GM21367 (cell line): ENCODE results near the gene PCDHGC3.
"Not testable (repeated sequence)": the region's sequence is repeated elsewhere in the genome, so short reads cannot be mapped to it uniquely, and the experiment has no call there.

Source experiments
- ATAC-seq: cut with Tn5 transposase; IDR thresholded peaks from one replicate; pipeline ENCODE4 v1.9.1; 2021; ENCODE audit not compliant: unreplicated experiment

PCDHGC3 gene

DNA sequence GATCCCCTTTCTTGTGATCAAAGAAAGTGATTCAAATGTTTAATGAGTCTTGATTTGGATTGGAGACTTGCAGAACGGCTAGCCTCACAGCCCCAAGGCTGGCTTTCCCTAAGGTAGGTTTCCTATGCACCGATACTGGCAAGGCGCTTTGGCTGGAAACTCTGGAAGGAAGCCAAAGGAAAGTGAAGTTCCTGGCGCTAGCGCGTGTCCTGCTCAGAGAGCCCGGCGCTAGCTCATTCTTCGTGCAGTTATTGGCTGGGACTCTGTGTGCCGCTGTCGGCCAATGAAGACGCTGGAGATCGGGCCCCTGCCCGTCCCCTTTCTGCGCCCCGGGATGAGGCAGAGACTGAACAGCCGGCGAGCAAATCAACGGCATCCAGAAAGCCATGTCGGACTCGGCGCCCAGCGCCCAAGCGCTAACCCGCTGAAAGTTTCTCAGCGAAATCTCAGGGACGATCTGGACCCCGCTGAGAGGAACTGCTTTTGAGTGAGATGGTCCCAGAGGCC, at the start of gene PCDHGC3:
Gene PCDHGC3 (plus strand): TSS at position 342 of the 507 bp plus-strand sequence. CDS start 151 bp downstream, at position 493.
- ATAC-seq = peak; percentile 99

DNA sequence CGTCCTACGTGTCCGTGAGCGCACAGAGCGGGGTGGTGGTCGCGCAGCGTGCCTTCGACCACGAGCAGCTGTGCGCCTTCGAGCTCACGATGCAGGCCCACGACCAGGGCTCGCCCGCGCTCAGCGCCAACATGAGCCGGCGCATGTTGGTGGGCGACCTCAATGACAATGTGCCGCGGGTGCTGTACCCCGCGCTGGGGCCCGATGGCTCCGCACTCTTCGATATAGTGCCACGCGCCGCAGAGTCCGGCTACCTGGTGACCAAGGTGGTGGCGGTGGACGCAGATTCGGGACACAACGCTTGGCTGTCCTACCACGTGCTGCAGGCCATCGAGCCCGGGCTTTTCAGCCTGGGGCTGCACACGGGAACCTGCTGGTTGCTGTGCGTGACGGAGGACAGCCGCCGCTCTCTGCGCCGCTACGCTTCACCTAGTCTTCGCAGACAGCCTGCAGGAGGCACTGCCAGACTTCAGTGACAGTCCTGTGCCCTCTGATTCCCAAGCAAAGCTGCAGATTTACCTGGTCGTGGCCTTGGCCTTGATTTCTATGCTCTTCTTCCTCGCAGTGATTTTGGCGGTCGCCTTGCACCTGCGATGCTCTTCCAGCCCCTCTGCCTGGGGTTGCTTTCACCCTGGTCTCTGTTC, 47.9 kb upstream of the PCDHGC3 start:
- ATAC-seq = no peak

DNA sequence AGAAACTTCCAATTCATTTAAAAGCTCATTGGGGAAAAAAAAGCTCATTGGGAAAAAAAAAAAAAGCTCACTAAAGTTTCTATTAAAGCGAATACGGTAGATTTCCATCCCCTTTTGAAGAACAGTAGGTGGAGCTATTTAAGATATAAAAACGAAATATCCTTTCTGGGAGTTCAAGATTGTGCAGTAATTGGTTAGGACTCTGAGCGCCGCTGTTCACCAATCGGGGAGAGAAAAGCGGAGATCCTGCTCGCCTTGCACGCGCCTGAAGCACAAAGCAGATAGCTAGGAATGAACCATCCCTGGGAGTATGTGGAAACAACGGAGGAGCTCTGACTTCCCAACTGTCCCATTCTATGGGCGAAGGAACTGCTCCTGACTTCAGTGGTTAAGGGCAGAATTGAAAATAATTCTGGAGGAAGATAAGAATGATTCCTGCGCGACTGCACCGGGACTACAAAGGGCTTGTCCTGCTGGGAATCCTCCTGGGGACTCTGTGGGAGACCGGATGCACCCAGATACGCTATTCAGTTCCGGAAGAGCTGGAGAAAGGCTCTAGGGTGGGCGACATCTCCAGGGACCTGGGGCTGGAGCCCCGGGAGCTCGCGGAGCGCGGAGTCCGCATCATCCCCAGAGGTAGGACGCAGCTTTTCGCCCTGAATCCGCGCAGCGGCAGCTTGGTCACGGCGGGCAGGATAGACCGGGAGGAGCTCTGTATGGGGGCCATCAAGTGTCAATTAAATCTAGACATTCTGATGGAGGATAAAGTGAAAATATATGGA, 45.2 kb upstream of the PCDHGC3 start, which contains the start of gene PCDHGA12:
Gene PCDHGA12 (plus strand): TSS at position 176 of the 782 bp plus-strand sequence. CDS start 253 bp downstream, at position 429.
- no peak for ATAC-seq

DNA sequence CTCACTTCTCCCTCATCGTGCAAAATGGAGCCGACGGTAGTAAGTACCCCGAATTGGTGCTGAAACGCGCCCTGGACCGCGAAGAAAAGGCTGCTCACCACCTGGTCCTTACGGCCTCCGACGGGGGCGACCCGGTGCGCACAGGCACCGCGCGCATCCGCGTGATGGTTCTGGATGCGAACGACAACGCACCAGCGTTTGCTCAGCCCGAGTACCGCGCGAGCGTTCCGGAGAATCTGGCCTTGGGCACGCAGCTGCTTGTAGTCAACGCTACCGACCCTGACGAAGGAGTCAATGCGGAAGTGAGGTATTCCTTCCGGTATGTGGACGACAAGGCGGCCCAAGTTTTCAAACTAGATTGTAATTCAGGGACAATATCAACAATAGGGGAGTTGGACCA, 44.5 kb upstream of the PCDHGC3 start:
- no peak for ATAC-seq

DNA sequence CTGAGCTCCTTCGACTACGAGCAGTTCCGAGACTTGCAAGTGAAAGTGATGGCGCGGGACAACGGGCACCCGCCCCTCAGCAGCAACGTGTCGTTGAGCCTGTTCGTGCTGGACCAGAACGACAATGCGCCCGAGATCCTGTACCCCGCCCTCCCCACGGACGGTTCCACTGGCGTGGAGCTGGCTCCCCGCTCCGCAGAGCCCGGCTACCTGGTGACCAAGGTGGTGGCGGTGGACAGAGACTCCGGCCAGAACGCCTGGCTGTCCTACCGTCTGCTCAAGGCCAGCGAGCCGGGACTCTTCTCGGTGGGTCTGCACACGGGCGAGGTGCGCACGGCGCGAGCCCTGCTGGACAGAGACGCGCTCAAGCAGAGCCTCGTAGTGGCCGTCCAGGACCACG, 43.5 kb upstream of the PCDHGC3 start:
- not testable (repeated sequence) for ATAC-seq

DNA sequence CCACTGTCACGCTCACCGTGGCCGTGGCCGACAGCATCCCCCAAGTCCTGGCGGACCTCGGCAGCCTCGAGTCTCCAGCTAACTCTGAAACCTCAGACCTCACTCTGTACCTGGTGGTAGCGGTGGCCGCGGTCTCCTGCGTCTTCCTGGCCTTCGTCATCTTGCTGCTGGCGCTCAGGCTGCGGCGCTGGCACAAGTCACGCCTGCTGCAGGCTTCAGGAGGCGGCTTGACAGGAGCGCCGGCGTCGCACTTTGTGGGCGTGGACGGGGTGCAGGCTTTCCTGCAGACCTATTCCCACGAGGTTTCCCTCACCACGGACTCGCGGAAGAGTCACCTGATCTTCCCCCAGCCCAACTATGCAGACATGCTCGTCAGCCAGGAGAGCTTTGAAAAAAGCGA, 43.0 kb upstream of the PCDHGC3 start:
- ATAC-seq = not testable (repeated sequence)

DNA sequence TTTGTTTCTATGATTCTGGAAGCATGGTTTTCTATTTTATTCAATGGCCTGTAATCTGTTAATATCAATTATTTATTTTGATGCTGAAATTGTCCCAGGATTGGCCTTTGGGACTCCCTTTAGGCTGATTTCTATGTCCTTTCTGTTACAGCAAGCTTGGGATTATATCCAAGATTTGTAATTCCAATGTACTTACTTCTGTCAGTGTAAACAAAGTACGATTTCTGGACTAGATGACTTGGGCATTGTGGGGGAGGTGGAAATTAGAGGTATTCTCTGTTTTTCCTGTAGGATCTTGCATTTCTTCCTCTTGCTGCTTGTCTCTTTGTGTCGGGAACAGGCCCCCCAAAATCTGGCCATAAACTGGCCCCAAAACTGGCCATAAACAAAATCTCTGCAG, 41.8 kb upstream of the PCDHGC3 start:
- ATAC-seq = no peak

DNA sequence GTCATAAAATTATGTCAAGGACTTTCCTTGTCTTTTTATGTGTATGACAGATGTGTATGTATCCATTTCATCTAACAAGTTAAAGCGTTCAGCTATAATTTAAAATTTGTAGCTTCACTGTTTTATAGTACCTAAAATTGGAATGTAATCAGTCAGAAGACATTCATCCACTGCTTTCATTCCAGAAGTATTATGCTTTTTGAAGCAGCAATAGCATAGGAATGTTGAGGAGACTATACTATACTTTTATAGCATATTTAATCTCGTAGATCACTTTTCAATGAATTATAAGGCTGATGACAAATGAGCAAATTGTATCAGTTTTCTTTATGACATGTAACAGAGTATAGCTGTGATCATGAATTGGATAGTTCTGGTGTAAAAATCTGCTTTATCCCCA, 38.5 kb upstream of the PCDHGC3 start:
- ATAC-seq = no peak

DNA sequence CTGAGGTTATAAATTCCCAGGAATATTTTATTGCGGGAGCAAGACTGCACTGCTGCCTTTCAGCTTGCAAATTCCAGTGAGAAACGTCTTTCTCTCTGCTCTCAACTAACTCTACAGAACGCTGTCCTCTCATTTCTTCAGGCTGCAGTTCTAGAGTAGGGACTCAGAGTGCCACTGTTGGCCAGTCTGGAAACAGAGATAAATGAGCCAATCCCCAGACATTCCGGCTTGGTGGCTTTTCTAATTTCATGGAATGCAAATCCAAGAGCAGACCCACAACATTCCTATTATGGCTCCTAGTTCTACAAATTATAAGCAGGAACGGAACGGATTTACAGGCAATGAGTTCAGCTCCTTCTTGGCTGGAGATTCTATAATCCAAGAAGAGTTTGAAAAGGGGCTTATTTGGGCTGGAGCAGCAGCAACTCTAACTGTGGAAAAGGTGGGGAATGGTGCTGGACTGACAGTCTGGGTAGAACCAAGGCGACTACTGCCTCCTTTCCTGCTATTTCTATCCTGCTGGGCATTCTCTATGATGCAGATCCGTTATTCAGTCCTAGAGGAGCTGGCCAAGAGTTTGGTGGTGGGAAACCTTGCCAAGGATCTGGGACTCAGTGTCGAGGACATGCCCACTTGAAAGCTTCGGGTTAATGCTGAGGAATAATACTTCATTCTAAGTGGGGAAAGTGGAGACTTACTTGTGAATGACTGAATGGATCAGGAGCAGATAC, 36.2 kb upstream of the PCDHGC3 start:
- no peak for ATAC-seq

DNA sequence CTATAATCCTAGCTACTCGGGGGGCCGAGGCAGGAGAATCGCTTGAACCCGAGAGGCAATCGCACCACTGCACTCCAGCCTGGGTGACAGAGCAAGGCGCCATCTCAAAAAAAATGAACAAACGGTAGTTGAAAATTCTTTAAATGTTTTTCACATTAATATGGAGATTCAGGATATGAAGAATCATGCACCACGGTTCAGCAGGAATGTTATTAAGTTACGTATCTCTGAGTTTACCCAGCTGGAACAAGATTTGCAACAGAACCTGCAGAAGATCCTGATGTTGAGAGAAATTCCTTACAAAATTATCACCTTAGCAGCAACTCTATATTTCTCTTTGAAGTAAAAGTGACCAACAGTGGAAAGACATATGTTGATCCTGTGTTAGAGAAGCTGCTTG, 35.4 kb upstream of the PCDHGC3 start:
- ATAC-seq = no peak

DNA sequence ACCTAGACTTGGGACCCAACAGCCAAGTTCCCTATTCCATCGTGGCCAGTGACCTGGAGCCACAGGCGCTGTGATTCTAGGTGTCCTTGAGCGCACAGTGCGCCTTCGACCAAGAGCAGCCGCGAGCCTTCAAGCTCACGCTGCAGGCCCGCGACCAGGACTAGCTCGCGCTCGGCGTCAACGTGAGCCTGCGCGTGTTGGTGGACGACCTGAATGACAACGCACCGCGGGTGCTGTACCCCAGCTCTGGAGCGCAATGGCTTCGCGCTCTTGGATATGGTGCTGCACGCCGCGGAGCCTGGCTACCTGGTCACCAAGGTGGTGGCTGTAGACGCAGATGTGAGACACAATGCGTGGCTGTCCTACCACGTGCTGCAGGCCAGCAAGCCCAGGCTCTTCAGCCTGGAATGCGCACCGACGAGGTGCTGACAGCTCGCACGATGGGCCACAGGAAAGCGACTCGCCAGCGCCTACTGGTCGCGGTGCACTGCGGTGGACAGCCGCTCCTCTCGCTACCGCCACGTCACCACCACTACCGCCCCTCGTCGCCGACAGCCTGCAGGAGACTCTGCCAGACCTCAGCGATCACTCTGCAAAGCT, 34.1 kb upstream of the PCDHGC3 start:
- ATAC-seq = no peak

DNA sequence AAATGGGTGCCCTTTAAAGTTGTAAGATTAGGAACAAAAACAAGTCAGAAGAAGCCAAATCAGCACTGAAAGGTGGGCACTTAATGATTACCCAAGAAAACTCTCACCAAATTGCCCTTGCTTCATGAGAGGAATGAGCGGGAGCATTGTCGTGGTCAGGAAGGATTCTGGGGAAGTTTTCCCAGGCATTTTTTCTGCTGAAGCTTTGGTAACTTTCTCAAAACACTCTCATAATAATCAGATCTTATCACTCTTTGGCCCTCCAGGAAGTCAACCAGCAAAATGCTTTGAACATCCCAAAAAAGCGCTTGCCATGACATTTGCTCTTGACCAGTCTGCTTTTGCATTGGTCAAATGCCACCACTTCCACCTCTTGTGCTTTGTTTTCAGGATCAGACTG, 10.4 kb upstream of the PCDHGC3 start:
- no peak for ATAC-seq

DNA sequence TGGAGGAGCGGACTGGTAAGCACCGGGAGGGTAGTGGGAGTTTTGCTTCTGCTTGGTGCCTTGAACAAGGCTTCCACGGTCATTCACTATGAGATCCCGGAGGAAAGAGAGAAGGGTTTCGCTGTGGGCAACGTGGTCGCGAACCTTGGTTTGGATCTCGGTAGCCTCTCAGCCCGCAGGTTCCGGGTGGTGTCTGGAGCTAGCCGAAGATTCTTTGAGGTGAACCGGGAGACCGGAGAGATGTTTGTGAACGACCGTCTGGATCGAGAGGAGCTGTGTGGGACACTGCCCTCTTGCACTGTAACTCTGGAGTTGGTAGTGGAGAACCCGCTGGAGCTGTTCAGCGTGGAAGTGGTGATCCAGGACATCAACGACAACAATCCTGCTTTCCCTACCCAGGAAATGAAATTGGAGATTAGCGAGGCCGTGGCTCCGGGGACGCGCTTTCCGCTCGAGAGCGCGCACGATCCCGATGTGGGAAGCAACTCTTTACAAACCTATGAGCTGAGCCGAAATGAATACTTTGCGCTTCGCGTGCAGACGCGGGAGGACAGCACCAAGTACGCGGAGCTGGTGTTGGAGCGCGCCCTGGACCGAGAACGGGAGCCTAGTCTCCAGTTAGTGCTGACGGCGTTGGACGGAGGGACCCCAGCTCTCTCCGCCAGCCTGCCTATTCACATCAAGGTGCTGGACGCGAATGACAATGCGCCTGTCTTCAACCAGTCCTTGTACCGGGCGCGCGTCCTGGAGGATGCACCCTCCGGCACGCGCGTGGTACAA, 556 bp downstream of the PCDHGC3 start:
- ATAC-seq = peak; percentile 21

DNA sequence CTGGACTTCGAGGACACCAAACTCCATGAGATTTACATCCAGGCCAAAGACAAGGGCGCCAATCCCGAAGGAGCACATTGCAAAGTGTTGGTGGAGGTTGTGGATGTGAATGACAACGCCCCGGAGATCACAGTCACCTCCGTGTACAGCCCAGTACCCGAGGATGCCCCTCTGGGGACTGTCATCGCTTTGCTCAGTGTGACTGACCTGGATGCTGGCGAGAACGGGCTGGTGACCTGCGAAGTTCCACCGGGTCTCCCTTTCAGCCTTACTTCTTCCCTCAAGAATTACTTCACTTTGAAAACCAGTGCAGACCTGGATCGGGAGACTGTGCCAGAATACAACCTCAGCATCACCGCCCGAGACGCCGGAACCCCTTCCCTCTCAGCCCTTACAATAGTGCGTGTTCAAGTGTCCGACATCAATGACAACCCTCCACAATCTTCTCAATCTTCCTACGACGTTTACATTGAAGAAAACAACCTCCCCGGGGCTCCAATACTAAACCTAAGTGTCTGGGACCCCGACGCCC, 1.3 kb downstream of the PCDHGC3 start:
- no peak for ATAC-seq

DNA sequence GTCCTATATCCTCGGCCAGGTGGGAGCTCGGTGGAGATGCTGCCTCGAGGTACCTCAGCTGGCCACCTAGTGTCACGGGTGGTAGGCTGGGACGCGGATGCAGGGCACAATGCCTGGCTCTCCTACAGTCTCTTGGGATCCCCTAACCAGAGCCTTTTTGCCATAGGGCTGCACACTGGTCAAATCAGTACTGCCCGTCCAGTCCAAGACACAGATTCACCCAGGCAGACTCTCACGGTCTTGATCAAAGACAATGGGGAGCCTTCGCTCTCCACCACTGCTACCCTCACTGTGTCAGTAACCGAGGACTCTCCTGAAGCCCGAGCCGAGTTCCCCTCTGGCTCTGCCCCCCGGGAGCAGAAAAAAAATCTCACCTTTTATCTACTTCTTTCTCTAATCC, 2.0 kb downstream of the PCDHGC3 start:
- ATAC-seq = no peak

DNA sequence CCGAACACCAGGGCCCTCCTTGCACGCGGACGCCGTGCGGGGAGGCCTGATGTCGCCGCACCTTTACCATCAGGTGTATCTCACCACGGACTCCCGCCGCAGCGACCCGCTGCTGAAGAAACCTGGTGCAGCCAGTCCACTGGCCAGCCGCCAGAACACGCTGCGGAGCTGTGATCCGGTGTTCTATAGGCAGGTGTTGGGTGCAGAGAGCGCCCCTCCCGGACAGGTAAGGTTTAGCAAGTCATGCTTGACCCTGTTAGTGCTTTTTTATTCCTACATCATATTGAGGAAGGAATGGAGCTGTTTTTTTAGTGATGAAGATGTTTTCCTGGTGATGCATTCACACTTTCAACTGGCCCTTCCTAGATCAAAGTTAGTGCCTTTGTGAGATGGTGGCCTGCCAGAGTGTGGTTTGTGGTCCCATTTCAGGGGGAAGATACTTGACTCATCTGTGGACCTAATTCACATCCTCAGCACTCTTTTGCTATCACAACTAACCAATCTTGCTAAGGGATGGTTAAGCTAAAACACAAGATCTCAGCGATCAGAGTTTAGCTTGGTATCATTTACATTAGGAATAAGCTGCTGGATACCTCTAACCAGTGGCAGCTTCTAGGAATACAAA, 2.7 kb downstream of the PCDHGC3 start:
- no peak for ATAC-seq

DNA sequence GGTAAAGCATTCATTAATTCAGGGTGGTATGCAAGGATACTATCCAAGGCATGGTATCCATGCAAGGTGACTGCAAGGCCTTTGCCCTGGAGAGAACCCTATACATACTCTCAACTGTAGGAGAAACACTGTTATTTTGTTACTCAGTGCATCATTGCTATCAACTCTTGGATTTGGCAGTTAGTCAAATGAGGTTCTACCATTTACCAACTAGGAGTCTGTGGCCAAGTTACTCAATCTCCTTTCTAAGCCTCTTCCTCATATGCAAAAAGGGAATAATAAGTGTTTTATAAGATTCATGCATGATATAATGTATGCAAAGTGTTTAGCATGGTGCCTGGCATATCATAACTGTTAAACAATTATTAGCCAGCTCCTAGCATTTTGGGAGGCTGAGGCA, 4.0 kb downstream of the PCDHGC3 start:
- ATAC-seq = no peak

DNA sequence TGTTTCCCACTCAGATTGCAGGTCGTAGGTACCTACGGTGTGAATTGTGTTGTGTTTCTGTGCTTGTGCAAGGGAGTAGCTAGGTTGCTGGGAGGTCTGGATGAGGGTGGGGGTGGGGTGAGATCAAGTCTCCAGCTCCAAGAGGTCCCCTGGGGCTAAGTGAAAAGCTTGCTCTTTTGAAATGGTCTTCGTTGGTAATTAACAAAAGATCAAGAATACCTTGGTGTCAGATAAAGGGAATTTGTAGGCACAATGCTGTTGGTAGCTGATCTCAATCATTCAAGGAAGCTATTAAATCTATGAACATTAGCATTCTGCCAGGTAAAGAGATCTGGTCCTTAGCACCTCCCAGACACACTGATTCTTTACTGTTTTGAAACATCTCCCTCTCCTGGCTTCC, 8.1 kb downstream of the PCDHGC3 start:
- no peak for ATAC-seq

DNA sequence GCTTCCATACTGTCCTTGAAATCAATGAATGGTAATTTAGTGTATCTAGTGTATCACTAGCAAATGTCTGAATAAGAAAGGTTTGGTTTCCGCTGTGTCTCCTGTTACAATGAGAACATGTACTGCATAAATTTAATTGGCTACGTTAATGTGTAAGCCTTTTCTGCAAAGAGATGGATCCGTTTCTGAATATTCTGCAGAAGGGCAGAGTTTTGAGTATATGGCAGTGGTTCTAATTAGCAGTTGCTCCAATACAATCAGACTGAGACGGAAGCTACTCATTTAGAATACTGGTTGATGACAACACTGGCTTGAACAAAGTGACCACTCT, 8.5 kb downstream of the PCDHGC3 start:
- ATAC-seq = no peak
